COR-L47 (cell line): ENCODE results near the gene IPO7.
"Not testable (repeated sequence)": the region's sequence is repeated elsewhere in the genome, so short reads cannot be mapped to it uniquely, and the experiment has no call there.

Experiments
- DNase-seq: peaks from one replicate; lab custom pipeline; 2025; lab: John Stamatoyannopoulos, UW

Gene IPO7

DNA sequence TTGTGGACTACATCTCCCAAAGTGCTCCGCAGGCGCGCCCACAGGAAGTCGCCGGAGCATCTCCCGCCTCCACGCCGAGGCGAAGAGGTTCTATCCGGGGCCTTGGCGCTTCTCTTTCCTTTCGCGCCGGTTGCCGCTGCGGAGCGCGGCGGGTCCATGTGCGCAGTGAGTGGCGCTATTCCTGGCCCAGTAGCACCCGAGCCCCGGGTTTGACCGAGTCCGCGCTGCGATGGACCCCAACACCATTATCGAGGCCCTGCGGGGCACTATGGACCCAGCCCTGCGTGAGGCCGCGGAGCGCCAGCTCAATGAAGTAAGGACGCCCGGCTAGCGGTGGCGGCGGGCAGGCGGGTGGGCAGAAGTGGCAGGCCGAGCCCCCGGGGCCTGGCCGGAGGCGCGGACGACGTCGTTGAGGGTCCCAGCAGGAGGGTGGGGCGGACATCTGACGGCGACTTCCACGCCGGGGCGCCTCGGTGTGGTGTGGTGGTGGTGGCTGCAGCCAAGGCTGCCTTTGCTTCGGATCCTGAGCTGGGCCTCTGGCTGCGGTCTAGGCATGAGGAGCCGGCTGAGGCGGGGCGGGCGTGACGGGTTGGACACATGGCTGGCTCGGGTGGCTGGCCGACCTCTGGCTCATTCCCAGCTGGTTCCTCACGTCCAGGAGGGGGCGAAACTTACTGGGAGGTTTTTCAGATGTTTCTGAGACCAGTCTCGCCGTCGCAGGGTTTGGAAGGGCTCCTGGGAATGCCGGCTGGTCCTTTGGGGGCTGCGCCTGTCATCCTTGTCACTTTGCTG is at the start of gene IPO7:
Gene IPO7, plus strand, starts transcription at position 118 of the 792 bp plus-strand sequence. Its CDS starts 112 bp downstream, at position 230.
- peak; percentile 90 for DNase-seq

DNA sequence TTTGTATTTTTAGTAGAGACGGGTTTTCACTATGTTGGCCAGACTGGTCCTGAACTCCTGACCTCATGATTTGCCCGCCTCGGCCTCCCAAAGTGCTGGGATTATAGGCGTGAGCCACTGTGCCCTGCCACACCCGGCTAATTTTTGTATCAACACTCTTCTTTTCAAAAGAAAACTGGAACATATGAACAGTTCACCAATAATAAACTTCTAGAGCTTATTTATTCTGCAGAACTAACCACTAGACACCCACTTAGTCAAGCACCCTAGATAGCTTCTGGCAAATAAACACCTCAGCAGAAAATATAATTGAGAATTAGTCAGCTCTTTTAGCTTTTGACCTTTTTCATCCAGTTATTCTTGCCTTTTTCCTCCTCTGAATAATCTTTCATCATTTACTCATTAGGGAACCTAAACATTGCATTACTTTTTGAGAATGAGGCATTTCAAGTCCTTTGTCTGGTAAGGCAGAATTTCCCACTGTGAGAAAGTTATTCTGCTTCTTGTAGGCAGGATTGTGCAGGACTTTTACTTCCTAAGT is 42.7 kb upstream of the IPO7 start:
- no peak for DNase-seq

DNA sequence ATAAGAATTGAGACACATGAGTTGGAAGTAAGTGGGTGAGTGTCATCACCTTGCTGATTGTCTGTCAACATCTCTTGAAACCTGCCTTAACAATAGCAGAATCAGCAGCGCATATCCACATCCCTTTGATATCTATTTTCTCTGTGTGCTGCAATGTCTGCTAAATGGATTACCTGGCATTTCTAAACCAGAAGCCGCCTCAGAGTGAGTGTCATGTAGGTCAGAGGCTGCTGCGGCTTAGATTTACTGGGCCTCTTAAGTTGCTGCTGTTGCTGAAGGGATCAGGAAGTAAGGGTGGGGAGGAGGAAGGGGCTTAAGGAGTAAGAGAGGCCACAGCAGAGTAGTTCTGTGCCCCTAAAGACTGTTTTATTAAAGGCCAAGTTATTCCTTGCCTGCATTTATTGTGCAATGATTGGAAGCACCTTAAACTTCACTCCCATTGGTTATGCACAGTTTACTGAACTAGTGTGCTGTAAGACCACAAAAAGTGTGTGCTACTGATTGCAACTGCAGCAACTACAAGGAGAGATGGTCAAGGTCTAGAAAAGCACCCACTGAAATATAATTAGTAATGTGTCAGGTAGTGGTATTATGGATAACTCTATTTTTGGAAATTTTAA is 40.3 kb upstream of the IPO7 start:
- no peak for DNase-seq

DNA sequence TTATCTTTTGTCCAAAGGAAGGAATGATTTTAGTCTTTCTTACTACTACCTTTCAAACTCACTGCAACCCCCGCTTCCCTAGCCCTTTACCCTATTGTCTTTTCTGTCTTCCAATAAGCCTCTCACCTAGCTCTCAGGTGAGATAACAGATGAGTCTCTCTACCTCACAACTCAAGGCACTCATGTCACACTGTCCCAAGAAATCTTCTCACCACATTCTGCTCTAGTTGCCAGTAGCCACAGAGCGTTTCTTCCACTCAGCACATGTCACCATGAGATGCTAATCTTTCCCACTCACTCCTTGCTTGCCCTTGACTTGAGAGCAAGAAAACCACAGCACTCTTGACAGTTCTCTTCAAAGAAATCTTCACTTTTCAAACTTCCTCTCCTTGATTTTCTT is 37.4 kb upstream of the IPO7 start:
- DNase-seq = no peak

DNA sequence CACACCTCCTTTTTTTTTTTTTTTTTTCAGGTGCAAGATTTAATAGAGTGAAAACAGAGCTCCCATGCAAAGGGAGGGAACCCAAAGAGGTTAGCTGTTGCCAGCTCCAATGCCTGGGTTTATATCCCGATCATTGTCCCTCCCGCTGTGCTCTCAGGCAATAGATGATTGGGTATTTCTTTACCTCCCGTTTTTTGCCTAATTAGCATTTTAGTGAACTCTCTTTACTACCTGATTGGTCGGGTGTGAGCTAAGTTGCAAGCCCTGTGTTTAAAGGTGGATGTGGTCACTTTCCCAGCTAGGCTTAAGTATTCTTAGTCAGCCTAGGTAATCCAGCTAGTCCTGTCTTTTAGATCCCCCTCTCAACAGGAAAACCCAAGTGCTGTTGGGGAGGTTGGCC is 36.7 kb upstream of the IPO7 start:
- not testable (repeated sequence) for DNase-seq

DNA sequence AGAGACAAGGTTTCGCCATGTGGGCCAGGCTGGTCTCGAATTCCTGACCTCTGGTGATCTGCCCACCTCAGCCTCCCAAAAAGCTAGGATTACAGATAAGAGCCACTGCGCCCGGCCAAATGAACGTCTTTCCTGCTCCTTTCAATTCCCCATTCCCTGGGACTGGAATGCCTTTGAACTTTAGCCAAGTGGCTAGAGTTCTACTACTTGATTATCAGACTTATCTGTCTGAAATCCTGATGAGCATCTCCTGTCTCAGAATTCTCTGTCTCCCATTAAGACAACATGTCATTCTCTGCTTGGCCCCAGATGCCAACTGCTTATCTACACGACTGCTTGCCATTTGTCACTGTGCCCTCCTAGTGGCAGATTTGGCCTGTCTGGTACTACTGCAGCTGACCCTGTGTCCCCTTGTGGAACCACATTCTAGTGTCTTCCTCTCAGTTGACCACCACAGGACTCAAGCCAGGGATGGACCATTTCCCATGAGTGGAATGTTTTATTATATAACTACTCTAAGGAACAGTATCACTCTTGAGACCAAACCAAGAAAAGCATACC is 33.1 kb upstream of the IPO7 start:
- no peak for DNase-seq

DNA sequence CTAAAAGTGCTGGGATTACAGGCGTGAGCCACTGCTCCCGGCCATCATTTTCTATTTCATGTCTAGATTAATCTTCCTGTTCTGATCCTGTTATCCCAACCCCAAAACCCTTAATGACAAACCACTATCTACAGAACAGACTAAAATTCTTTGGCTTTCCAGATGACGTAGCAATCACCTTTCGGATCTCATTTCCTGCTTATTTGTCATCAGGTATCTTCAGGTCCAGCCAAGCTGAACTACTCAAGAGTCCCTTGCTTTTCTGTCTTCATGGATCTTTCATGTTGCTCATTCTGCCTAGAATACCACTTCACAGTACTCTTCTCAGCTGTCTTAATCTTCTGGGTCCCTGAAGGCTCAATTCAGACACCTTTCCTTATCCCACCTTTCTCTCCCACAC is 27.4 kb upstream of the IPO7 start:
- no peak for DNase-seq

DNA sequence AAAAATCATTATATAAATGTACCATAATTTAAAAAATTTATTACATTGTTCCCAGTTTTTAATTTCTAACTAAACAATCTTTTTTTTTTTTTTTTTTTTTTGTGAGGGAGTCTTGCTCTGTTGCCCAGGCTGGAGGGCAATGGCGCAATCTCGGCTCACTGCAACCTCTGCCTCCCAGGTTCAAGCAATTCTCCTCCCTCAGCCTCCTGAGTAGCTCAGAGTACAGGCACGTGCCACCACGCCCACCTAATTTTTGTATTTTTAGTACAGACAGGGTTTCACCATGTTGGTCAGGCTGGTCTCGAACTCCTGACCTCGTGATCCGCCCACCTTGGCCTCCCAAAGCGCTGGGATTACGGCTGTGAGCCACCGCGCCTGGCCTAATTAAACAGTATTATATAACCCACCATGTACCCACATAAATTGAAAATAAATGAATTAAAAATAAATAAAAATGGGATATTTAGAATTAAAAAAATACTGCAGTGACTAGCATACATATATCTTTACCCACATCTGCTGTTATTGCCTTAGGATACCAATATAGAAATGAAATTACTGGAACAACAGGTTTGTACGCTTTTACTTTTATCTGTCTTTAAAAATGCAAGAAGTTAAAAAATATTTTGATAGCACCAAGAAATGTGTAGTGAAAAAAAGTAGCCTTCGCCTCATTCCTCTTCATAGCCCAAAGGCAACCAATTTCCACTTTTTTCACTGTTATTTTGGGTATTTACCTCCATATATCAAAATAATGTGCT is 23.4 kb upstream of the IPO7 start:
- DNase-seq = not testable (repeated sequence)

DNA sequence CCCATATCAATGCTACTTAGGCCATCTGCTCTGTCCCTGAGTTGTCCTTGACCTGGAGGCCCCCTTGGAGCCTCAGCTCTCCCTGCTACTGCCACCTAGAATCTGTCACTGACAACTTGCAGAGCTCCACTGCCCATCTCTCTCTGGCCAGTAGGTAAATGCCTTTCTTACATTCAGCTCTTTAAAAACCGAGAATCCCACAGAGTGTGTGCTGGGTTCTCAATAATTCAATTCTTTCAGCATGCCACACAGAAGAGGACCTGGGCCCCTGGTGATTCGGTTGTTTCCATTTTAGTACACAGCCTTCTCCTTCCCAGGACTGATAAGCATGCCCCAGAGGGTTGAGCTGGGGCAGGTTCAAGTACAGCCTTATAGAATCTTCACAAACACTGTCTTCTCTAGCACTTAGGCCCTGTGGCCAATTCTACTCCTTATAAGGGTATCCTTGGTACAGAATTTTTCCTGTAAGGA is 22.0 kb upstream of the IPO7 start:
- no peak for DNase-seq

DNA sequence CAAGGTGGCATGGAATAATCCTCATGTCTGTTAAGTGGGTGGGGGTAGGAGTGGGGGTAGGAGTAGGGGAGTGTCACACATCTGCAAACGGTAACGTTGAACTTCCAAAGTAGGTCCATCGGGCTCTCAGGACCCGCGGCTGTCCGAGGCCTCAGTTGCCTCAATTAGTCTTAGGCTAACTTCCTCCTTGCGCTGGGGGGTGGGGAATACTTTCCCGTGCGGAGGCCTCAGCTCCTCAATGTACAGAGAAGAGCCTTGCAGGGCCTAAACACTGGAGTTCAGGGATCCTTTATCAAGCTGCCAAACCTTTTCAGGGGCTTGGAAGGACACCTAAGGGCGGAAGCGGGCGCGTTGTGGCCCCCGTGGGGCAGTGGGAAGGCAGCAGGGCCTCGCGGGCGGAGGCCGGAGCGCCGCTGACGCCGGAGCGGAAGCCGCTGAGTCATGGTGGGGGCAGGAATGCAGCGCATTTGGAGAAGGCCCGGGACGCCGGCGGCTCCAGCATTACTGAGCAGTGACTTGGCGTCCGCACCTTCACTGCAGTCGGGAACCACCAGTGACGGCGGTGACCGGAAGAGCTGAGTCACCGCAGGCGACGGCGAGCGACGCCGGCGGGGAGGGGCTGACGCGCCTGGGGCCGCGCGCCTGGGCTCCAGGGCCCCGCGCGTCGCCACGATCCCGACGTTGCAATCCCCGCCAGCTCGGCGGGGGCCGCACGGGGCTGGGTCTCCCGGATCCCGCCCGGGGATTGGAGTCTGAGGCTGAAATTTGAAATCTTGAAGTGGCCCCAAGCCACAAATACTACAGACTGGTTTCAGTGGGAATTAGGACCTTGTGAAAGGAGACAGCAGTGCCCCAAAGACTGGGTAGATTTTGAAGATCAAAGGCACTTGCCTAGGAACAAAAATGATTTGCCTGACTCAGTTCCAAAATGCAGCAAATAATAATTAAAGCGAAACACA is 20.2 kb upstream of the IPO7 start:
- peak; percentile 83 for DNase-seq

DNA sequence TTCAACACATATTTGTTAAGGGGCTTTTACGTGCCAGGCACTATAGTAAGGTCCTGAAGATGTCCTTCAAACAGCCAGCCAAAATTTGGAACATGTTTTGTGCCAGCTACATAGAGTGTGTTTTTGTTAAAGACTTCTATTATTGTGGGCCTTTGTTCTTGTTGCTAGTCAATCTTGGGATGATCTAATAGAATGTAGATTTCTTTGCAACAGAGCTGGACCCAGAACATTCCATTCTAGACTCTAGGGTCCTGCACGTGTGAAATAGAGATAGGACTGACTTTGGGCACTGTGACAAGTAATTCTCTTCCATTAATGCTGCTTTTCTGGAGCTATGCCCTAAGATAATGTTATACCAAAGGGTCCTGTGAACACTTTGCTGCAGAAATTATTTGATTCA is 16.9 kb upstream of the IPO7 start:
- no peak for DNase-seq

DNA sequence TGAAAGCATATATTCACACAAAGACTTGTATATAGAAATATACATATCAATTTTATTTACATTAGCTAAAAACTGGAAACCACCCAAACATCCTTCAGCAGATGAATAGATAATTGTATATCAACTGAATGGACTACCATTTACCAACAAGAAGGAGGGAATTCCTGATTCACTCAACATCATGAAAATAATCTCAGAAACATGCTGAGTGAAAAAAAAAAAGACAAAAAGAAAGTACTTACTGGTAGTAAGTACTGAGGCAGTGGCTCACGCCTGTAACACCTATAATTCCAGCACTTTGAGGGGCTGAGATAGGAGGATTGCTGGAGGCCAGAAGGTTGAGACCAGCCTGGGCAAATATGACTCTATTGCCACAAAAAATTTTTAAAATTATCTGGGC is 7.4 kb upstream of the IPO7 start:
- no peak for DNase-seq

DNA sequence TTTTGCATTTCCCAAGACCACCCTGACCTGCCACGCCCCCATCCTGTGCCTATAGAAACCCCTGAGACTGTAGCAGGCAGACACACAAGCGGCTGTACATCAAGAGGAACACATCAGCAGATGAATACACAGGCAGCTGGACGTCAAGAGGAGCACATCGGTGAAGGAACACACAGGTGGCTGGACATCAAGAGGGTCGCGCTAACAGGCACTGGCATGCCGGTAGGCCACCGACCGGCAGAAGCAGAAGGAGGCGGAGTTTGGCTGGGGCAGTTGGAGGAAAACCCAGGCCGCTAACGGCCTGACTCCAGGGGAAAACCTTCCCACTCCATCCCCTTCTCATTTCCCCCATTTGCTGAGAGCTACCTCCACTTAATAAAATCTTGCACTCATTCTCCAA is 5.4 kb upstream of the IPO7 start:
- no peak for DNase-seq

DNA sequence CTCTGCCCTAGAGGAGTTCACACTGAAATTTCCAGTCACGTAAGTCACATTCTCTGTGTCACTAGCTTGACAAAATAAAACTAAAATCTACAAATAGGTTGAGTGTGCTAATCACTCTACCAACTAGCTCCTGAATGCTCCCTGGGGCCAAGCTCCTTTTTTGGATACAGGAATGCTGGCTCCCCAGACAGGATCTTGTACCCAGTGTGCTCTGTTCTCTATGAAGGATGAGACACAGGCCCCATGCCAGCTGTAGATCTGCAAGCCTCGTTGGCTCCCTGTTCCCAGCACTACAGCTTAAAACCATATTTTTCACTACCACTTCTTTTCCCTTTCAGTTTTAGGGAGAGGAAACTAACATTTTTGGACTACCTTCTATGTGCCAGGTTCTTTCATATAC is 3.7 kb upstream of the IPO7 start:
- no peak for DNase-seq

DNA sequence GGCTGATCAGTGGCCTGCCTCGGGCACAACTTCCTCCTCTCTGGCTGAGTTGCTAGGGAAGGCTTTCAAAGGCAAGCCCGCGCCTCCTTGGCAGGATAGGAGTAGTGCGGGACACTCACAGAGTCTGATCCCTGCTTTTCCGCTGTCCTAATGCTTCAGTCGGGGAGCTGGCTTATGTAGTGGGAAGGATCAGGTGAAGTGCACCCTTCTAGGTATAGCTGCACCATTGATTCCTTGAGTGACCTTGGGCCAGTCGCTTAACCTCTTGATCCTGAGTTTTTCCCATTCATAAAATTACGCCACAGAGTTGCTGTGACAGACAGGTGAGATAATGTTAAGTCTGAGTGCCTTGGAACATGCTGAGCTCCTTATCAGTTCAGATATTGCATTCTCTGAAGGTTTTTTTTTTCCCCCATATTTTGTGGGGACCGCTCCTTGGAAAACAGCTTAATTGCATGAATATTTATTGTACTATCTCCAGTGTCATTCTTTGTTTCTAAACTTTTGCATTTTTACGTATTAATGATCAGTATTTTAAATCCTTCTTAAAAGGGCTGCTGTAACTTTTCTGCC is 961 bp downstream of the IPO7 start:
- DNase-seq = no peak

DNA sequence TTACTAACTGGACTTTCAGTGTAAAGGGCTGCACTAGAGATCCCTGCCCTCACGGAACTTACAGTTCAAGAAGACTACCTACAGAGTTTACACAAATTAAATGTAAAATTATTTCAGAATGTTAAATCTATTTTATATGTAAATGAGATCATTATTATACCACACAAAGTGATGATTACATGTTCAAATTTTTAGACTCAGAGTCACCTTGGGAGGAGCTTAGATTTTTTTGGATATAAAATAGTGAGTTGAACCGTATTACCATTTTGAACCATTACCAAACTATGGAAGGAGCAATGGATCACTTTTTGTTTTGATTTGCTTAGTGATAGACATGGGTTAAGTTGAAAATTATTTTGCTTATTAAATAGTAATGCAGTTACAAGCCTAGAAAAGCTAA is 1.6 kb downstream of the IPO7 start:
- no peak for DNase-seq

DNA sequence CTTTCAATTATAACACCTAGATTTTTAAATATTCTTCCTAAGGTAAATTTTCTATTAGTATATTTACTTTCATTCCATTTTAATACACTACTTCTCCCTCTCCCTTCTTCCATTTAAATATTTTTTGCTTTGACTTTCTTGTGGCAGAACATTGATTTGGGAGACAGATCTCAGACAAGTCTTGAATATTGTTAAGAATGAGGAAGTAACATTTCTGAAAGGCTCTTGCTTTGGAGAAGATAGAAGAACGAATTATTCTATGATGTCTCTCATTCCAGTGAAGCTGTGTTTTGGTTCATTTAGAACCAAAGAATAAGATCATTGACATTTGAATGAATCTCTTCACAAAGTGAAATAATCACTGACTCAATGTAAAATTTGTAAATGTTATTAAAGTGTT is 2.4 kb downstream of the IPO7 start:
- DNase-seq = no peak

DNA sequence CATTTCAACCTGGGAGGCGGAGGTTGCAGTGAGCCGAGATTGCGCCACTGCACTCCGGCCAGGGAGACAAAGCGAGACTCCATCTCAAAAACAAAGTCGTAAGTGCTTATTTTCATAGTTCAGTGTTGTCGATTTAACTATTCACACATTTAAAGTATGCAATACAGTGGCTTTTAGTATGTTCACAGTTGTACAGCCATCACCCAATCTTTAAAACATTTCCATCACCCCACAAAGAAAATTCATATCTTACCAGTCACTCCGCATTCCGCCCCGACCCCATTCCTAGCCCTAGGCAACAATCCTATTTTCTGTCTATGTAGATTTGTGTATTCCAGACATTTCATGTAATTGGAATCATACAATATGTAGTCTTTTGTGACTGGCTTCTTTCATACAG is 11.9 kb downstream of the IPO7 start:
- DNase-seq = no peak

DNA sequence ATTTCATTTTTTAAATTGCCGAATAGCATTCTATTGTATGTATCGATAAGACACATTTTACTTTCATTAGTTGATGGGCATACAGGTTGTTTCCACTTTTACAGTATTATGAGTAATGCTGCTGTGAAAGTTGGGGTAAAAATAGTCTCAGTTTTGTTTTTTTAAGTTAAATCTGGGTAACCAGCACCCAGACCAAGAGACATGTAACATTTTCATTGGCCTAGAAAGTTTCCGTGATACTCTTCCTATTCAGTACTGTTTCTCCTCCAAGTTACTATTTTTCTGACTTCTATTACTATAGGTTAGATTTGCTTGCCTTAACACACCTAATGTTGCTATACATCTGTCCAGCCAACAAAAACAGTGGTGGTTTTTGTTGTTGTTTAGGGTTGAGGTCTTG is 12.3 kb downstream of the IPO7 start:
- DNase-seq = no peak

DNA sequence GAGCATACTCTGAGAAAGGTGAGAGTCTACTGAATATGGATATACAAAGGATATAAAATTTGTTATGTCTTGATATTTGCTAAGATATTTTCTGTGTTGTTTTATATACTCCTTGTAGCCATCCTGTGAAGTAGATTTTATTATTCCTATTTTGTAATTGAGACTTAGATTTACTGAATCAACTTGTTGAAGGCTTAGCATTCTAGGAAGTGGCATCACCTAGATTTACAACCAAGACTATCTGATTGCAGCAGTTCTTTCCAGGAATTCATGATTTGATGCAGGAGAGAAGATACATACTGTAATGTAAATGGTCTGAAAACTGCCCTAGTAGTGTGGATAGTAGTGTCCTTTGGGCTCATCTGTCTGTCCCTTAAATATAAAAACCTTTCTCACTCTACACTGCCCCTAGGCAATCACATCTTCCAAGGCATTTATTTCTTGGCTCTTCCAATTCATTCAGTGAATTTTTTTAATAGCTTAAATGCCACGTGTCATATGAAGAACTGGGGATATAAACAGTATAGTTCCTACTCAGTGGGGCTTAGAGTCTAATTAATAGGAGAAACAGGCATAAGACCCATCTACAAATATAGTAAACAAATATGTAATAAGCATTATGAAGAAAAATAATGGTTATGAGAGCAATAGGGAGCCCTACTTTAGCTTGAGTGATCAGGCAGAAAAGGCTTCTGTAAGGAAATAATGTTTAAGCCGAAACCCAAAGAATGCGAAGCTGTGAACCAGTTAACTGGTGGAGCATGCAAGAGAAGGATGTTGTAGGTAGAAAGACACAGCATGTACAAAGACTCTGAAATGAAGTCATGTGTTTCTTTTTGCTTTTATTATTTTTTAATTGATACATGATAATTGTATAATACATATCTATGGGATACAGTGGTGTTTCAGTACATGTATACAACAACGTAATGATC is 13.6 kb downstream of the IPO7 start:
- DNase-seq = no peak
